Tibial artery (tissue), 4 donors: ENCODE data around the gene FARP1.

ENCODE experiments used
- DNase-seq, 2 donors: peaks; one replicate each; pipeline ENCODE4 v3.0.0-alpha.2; 2019
- H3K27ac ChIP-seq, 2 donors: fragments of 200-600 bp; sonication (generic) in 1 of 2; 1 replicate in 1 of 2; 2 replicates in 1 of 2; pipeline ENCODE4 v1.5.1; 2018 to 2019; ENCODE audit warnings: mild to moderate bottlenecking in 1 of 2
- H3K27me3 ChIP-seq, 2 donors: fragments of 200-600 bp; sonication (generic) in 1 of 2; one replicate each; pipeline versions ENCODE4 v1.5.1 to v1.6.0; 2016 to 2019
- H3K36me3 ChIP-seq, 3 donors: fragments of 200-600 bp; sonication (generic) in 2 of 3; one replicate each; pipeline ENCODE4 v1.5.1; 2016 to 2019; ENCODE audit warnings: mild to moderate bottlenecking in 2 of 3
- H3K4me1 ChIP-seq, 4 donors: fragments of 200-600 bp; sonication (generic) in 2 of 4; 1 replicate in 3 of 4; 2 replicates in 1 of 4; pipeline ENCODE4 v1.5.1; 2016 to 2019
- H3K4me3 ChIP-seq, 2 donors: fragments of 200-600 bp; sonication (generic) in 1 of 2; 1 replicate in 1 of 2; 2 replicates in 1 of 2; pipeline ENCODE4 v1.5.1; 2018 to 2019; ENCODE audit warnings: mild to moderate bottlenecking in 2 of 2
- H3K9me3 ChIP-seq, 3 donors: fragments of 200-600 bp; sonication (generic) in 1 of 3; one replicate each; pipeline ENCODE4 v1.5.1; 2016 to 2019
- CTCF ChIP-seq, 2 experiments: fragments of 200-600 bp in 1 of 2; fragments of 450-650 bp in 1 of 2; IDR thresholded peaks; one replicate each; pipeline ENCODE4 v1.5.1; 2017 to 2019; ENCODE audit warnings: antibody characterized with exemption in 2 of 2, mild to moderate bottlenecking in 1 of 2, moderate library complexity in 1 of 2
- intact Hi-C: fragments of 100-400 bp; cut with DNase I; formaldehyde crosslinking; loops from one replicate; pipeline ENCODE4 v1.15.0; 2023; ENCODE audit warnings: low total_unique reads

Gene FARP1

GRCh38 chr13:98345107-98345935 is 202.4 kb downstream of the FARP1 start:
- Histone ChIP-seq H3K27me3 (no peaks in the 10 kb centered on the region), H3K9me3 (no peaks in the 10 kb centered on the region), H3K4me3 (no peak overlapping the region), H3K4me1 (peaks cover 0 to 13% (median 1%) of the 10 kb centered on the region in 4 donors), H3K27ac (no peak overlapping the region), H3K36me3 (peaks cover 0 to 6% (median 0%) of the 10 kb centered on the region in 3 donors)
- intact Hi-C loops: no loop called here
- no peak for DNase-seq
- TF ChIP-seq CTCF (IDR thresholded peaks at IDR 0.05): no peak

GRCh38 chr13:98346904-98347636 is 204.2 kb downstream of the FARP1 start:
- Histone ChIP-seq H3K4me3 (no peak overlapping the region), H3K4me1 (peaks cover 0 to 13% (median 1%) of the 10 kb centered on the region in 4 donors), H3K36me3 (peaks cover 0 to 6% (median 0%) of the 10 kb centered on the region in 3 donors), H3K9me3 (no peaks in the 10 kb centered on the region), H3K27me3 (no peaks in the 10 kb centered on the region), H3K27ac (no peak overlapping the region)
- intact Hi-C loops: no loop called here
- no peak for TF ChIP-seq CTCF (IDR thresholded peaks at IDR 0.05)
- DNase-seq: no peak

- TF ChIP-seq CTCF (IDR thresholded peaks at IDR 0.05): no peak
- intact Hi-C loops: no loop called here
- no peak for DNase-seq
- Histone ChIP-seq H3K4me3 (no peak overlapping the region), H3K9me3 (no peaks in the 10 kb centered on the region), H3K27me3 (no peaks in the 10 kb centered on the region), H3K4me1 (peaks cover 0 to 13% (median 1%) of the 10 kb centered on the region in 4 donors), H3K27ac (no peak overlapping the region), H3K36me3 (peaks cover 0 to 6% (median 0%) of the 10 kb centered on the region in 3 donors)
Measured at GRCh38 chr13:98347756-98348155, 204.9 kb downstream of the FARP1 start.

- DNase-seq: no peak
- peaks cover 0 to 6% (median 0%) of the 10 kb centered on the region in 3 donors for H3K36me3 ChIP-seq
- no peak overlapping the region for H3K4me3 ChIP-seq
- H3K27me3 ChIP-seq: no peaks in the 10 kb centered on the region
- no peaks in the 10 kb centered on the region for H3K9me3 ChIP-seq
- TF ChIP-seq CTCF (IDR thresholded peaks at IDR 0.05): no peak
- intact Hi-C loops: no loop called here
- H3K4me1 ChIP-seq: peaks cover 0 to 13% (median 1%) of the 10 kb centered on the region in 4 donors
- H3K27ac ChIP-seq: no peak overlapping the region
Measured at GRCh38 chr13:98348466-98349200, 205.7 kb downstream of the FARP1 start.

GRCh38 chr13:98349731-98350305 is 206.9 kb downstream of the FARP1 start:
- peaks cover 0 to 6% (median 0%) of the 10 kb centered on the region in 3 donors for H3K36me3 ChIP-seq
- H3K27me3 ChIP-seq: no peaks in the 10 kb centered on the region
- no peak for DNase-seq
- no peak overlapping the region for H3K27ac ChIP-seq
- no peak for TF ChIP-seq CTCF (IDR thresholded peaks at IDR 0.05)
- intact Hi-C loops: no loop called here
- peaks cover 0 to 13% (median 1%) of the 10 kb centered on the region in 4 donors for H3K4me1 ChIP-seq
- no peak overlapping the region for H3K4me3 ChIP-seq
- no peaks in the 10 kb centered on the region for H3K9me3 ChIP-seq
